Gastrocnemius medialis (tissue), 4 donors: Measurements from ENCODE around the gene CNTF. TPM values are rescaled to one million over a fixed set of nuclear protein-coding genes. Genes with fewer than 3 reads are reported as not detected.

Experiments used
- ATAC-seq, 2 donors: fragments of 150-250 bp; one replicate each; pipeline ENCODE4 v1.9.1; 2016
- DNase-seq, 2 donors: peaks; one replicate each; pipeline ENCODE4 v3.0.0-alpha.2; 2019
- H3K27ac ChIP-seq, 4 donors: fragments of 200-600 bp; sonication (generic); 1 replicate in 1 of 4; 2 replicates in 3 of 4; pipeline ENCODE4 v1.5.1; 2016 to 2018; ENCODE audit warnings: mild to moderate bottlenecking in 2 of 4, moderate library complexity in 1 of 4
- H3K27me3 ChIP-seq, 3 donors: fragments of 200-600 bp; sonication (generic) in 2 of 3; 1 replicate in 1 of 3; 2 replicates in 2 of 3; pipeline versions ENCODE4 v1.5.1 to v1.6.0; 2016 to 2019; ENCODE audit warnings: mild to moderate bottlenecking in 1 of 3, moderate library complexity in 1 of 3
- H3K36me3 ChIP-seq, 2 donors: fragments of 200-600 bp; sonication (generic) in 1 of 2; one replicate each; pipeline ENCODE4 v1.5.1; 2017 to 2018
- H3K4me1 ChIP-seq, 2 donors: fragments of 200-600 bp; sonication (generic) in 1 of 2; one replicate each; pipeline ENCODE4 v1.5.1; 2016 to 2017; ENCODE audit warnings: mild to moderate bottlenecking in 2 of 2
- H3K4me3 ChIP-seq, 4 donors: fragments of 200-600 bp; sonication (generic) in 3 of 4; 1 replicate in 1 of 4; 2 replicates in 3 of 4; pipeline ENCODE4 v1.5.1; 2016 to 2019; ENCODE audit warnings: mild to moderate bottlenecking in 2 of 4
- H3K9me3 ChIP-seq, 3 donors: fragments of 200-600 bp; sonication (generic) in 2 of 3; 1 replicate in 1 of 3; 2 replicates in 2 of 3; pipeline ENCODE4 v1.5.1; 2016 to 2019
- POLR2A ChIP-seq, 2 donors: fragments of 450-650 bp; IDR thresholded peaks; one replicate each; pipeline ENCODE4 v1.6.1; 2017; ENCODE audit warnings: antibody characterized with exemption in 2 of 2, mild to moderate bottlenecking in 2 of 2, moderate library complexity in 2 of 2
- in situ Hi-C, 4 donors: fragments of 200-750 bp; cut with MboI; loops; one replicate each; pipeline versions ENCODE4 v1.15.0 to v1.8.0; 2017; ENCODE audit warnings: low sequenced_read_pairs in 4 of 4
- intact Hi-C: fragments of 100-400 bp; cut with DNase I; formaldehyde crosslinking; loops from one replicate; pipeline ENCODE4 v1.15.1; 2023; ENCODE audit warnings: low total_unique reads
- total RNA-seq, 4 donors: library from RNA; depleted of rRNA; stranded (reverse); fragments of >200 nt; gene quantifications; one replicate each; pipeline versions ENCODE4 v1.1.0 to v1.2.3, GENCODE V29; 2016
- TF ChIP-seq, protein P1 (sequence below), 5 experiments: fragments of 450-650 bp in 3 of 5; fragments of 200-600 bp in 2 of 5; sonication (generic) in 2 of 5; IDR thresholded peaks in 4 of 5; conservative IDR thresholded peaks in 1 of 5; 1 replicate in 4 of 5; 2 replicates in 1 of 5; pipeline ENCODE4 v1.5.1; 2016 to 2019; ENCODE audit warnings: antibody characterized with exemption in 5 of 5, mild to moderate bottlenecking in 3 of 5, moderate library complexity in 3 of 5

The CNTF gene
- total RNA-seq, 4 donors from 2014 or later: 3.2 to 8.5 (median 4.0) TPM

DNA sequence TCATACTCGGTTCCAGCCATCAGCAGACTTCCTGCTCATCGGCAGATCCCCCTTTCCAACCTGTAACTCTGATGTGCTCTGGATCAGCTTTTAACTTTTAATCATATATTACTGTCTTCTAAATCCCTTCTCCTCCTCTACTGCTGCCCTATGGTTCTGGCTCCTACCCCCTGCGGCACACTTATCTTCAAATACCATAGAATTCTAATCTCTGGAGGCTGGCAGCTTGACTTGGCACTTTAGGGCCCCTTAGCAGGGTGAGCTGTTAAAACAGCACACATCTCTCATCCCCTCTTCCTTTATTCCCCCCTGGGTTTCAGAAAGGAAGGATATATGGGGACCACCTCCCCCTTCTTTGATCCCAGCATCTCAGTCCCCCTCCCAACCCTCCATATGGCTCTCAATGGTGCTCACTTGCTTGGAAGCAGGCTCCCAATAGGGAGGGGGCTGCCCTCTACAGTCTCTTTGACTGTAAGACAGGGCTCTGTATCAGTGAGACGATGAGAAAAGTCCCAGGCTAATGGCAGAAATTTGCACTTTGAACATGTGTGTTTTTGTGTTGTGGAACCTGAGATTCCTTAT is 4.4 kb upstream of the CNTF start:
- Histone ChIP-seq H3K27me3 (no peaks in the 10 kb centered on the region), H3K9me3 (no peaks in the 10 kb centered on the region), H3K27ac (peak overlapping the region in 2 of 4 donors; percentile 11 to 22), H3K4me3 (no peak overlapping the region), H3K4me1 (peaks cover 0 to 15% of the 10 kb centered on the region in 2 donors), H3K36me3 (peaks cover 0 to 68% of the 10 kb centered on the region in 2 donors)
- no peak for TF ChIP-seq POLR2A (IDR thresholded peaks at IDR 0.05)
- TF ChIP-seq, protein P1, sequence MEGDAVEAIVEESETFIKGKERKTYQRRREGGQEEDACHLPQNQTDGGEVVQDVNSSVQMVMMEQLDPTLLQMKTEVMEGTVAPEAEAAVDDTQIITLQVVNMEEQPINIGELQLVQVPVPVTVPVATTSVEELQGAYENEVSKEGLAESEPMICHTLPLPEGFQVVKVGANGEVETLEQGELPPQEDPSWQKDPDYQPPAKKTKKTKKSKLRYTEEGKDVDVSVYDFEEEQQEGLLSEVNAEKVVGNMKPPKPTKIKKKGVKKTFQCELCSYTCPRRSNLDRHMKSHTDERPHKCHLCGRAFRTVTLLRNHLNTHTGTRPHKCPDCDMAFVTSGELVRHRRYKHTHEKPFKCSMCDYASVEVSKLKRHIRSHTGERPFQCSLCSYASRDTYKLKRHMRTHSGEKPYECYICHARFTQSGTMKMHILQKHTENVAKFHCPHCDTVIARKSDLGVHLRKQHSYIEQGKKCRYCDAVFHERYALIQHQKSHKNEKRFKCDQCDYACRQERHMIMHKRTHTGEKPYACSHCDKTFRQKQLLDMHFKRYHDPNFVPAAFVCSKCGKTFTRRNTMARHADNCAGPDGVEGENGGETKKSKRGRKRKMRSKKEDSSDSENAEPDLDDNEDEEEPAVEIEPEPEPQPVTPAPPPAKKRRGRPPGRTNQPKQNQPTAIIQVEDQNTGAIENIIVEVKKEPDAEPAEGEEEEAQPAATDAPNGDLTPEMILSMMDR (IDR thresholded peaks at IDR 0.05 in 4 of 5, conservative IDR thresholded peaks at IDR 0.05 in 1 of 5): no peak
- intact Hi-C loops: loop anchor here (2.0 kb wide), 1 partner anchor 39 kb away; the partner anchor contains the start of gene ZFP91
- DNase-seq (no peak), ATAC-seq (no peak)
- in situ Hi-C loops: no loop called here

DNA sequence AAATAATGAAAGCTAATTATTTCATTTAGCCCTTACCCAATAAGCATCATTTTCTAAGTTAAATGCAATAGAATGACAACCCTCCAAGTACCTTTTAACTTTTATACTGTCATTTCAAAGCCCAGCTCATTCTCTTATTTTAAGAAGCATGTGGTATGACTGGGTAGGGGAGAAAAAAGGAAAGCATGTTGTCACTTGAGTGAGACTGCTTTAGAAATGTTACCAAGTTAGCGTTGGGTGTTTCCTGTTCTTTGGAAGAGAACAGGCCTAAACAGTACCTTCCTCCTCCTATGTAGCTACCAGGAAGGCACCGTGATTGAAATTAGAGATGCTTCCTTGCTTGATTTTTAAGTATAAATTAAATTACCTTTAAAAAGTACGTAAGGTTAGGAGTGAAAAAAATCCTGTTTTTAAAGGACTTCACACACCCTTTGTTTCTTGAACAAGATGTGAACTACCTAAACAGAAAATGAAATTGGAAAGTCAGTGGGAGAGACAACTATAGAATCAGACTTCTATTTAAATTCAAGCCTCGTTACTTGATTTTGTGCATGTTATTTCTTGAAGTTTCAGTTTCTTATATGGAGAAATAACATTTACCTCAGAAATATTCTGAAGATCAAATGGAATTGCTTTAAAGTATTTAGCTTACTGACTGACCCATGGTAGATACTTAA is 741 bp upstream of the CNTF start:
- in situ Hi-C loops (loop anchor here in 1 of 4 donors (10.0 kb wide), 1 partner anchor 47 kb away; the partner anchor contains the start of genes LPXN and ZFP91), intact Hi-C loops (no loop called here)
- H3K36me3 ChIP-seq: peaks cover 3 to 63% of the 10 kb centered on the region in 2 donors
- no peaks in the 10 kb centered on the region for H3K27me3 ChIP-seq
- TF ChIP-seq, protein P1 (IDR thresholded peaks at IDR 0.05 in 4 of 5, conservative IDR thresholded peaks at IDR 0.05 in 1 of 5): no peak
- TF ChIP-seq POLR2A (IDR thresholded peaks at IDR 0.05): no peak
- ATAC-seq: no peak
- H3K4me3 ChIP-seq: no peak overlapping the region
- H3K4me1 ChIP-seq: peaks cover 9 to 36% of the 10 kb centered on the region in 2 donors
- no peak overlapping the region for H3K27ac ChIP-seq
- DNase-seq: no peak
- H3K9me3 ChIP-seq: no peaks in the 10 kb centered on the region

DNA sequence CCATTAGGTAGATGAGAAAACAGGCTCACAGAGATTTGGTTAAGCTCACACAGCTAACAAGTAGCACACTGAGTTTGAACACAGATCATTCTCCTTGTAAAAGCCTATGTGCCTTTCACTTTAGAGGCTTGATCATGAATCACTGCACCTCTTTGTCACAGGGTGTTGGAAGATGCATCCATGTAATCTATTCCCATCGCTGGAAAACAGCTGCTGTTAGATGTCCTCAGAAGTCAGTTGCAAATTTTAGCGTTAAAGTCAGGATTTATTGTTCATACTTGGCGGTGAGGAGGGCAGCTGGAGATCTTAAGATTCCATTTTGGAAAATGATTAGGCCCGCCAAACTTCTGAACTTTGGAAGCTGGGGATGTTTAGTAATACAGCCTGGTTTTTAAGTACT is 2.6 kb downstream of the CNTF start:
- no peak overlapping the region for H3K4me3 ChIP-seq
- peaks cover 30 to 57% of the 10 kb centered on the region in 2 donors for H3K4me1 ChIP-seq
- no peaks in the 10 kb centered on the region for H3K27me3 ChIP-seq
- peak in 1 of 2 donors; percentile 37 for ATAC-seq
- H3K27ac ChIP-seq: peak overlapping the region in 3 of 4 donors; percentile 11 to 78 (median 44)
- in situ Hi-C loops (loop anchor here in 3 of 4 donors (5.0 to 25.0 kb wide), 3 partner anchors 48 to 512 kb away; partner anchors contain the start of genes LPXN (in 2 of the 3), ZFP91 (in 2 of the 3) and FAM111A (in 1 of the 3)), intact Hi-C loops (no loop called here)
- H3K36me3 ChIP-seq: peaks cover 3 to 40% of the 10 kb centered on the region in 2 donors
- DNase-seq: no peak
- H3K9me3 ChIP-seq: no peaks in the 10 kb centered on the region
- TF ChIP-seq, protein P1 (IDR thresholded peaks at IDR 0.05 in 4 of 5, conservative IDR thresholded peaks at IDR 0.05 in 1 of 5): no peak
- no peak for TF ChIP-seq POLR2A (IDR thresholded peaks at IDR 0.05)

DNA sequence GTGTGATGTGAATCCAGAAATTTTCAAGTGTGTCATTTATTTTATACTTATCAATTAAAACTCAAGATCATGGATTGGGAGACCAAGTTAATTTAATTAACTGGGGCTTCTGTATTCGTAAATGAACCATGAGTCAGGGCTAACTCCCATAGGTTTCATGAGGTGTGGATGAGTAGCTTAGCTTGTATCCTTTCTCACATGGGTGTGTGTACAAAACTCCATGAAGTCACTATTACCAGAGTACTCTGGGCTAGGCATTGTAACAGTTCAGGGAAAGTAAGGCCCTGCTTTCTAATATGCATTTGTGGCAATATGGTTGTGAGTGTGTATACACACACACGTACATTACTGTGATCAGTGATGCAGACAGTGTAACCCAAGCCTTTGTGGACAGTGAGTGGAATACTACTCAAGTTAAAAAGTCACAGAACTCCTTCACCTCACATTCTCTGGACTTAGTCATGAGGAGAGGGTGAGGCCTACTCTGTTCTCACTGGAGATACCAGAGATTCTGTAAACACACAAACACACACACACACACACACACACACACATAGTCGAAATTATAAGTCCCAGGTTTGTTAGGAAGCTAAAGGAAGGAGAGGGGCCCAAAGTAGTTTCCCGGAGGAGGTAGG is 3.5 kb downstream of the CNTF start:
- H3K4me3 ChIP-seq: no peak overlapping the region
- intact Hi-C loops (loop anchor here (2.0 kb wide), 1 partner anchor 29 kb away; no protein-coding TSS in a partner anchor), in situ Hi-C loops (loop anchor here in 3 of 4 donors (5.0 to 25.0 kb wide), 3 partner anchors 49 to 511 kb away; partner anchors contain the start of genes LPXN (in 2 of the 3), ZFP91 (in 2 of the 3) and FAM111A (in 1 of the 3))
- no peaks in the 10 kb centered on the region for H3K27me3 ChIP-seq
- ATAC-seq (no peak), DNase-seq (no peak)
- H3K4me1 ChIP-seq: peaks cover 30 to 57% of the 10 kb centered on the region in 2 donors
- H3K36me3 ChIP-seq: peaks cover 3 to 34% of the 10 kb centered on the region in 2 donors
- no peak for TF ChIP-seq POLR2A (IDR thresholded peaks at IDR 0.05)
- TF ChIP-seq, protein P1 (IDR thresholded peaks at IDR 0.05 in 4 of 5, conservative IDR thresholded peaks at IDR 0.05 in 1 of 5): no peak
- H3K9me3 ChIP-seq: no peaks in the 10 kb centered on the region
- H3K27ac ChIP-seq: peak overlapping the region in 3 of 4 donors; percentile 29 to 78 (median 44)
